Measurements from ENCODE around the gene UBE2L3. TPM values are rescaled to one million over a fixed set of nuclear protein-coding genes. Genes with fewer than 3 reads are reported as not detected.

Gene UBE2L3
- total and polyA plus RNA-seq, 2 of the 8 experiments (the other 6 are each of a cell fraction or from before 2014, with no cell fraction given), result 63.5 to 90.0 TPM

- TF ChIP-seq GTF2F1 (IDR thresholded peaks at IDR 0.05; ENCODE audit: borderline replicate concordance, low read depth, low read length) (no peak), HDAC6 (IDR thresholded peaks at IDR 0.05; ENCODE audit: low read depth, low read length) (no peak), BCL11A (IDR thresholded peaks at IDR 0.05; ENCODE audit: low read depth in 2 of 2, low read length in 2 of 2) (no peak), TEAD4 (IDR thresholded peaks at IDR 0.05; ENCODE audit: low read depth, low read length) (no peak), TAF1 (IDR thresholded peaks at IDR 0.05; ENCODE audit: low read depth, low read length) (no peak), JUN (IDR thresholded peaks at IDR 0.05; ENCODE audit: low read depth, low read length) (no peak), RNF2 (IDR thresholded peaks at IDR 0.05; ENCODE audit: borderline replicate concordance, low read depth, low read length, missing control alignments, poor library complexity, severe bottlenecking) (no peak), CEBPB (IDR thresholded peaks at IDR 0.05; ENCODE audit: low read depth, low read length) (no peak)
Observed at GRCh38 chr22:21589396-21589795, 21.9 kb downstream of the UBE2L3 start (continued).
